ENCODE data around the gene NSUN3. TPM values are rescaled to one million over a fixed set of nuclear protein-coding genes. Genes with fewer than 3 reads are reported as not detected.

NSUN3 gene
- polyA plus RNA-seq, 1 donor: 14.6 TPM

DNA sequence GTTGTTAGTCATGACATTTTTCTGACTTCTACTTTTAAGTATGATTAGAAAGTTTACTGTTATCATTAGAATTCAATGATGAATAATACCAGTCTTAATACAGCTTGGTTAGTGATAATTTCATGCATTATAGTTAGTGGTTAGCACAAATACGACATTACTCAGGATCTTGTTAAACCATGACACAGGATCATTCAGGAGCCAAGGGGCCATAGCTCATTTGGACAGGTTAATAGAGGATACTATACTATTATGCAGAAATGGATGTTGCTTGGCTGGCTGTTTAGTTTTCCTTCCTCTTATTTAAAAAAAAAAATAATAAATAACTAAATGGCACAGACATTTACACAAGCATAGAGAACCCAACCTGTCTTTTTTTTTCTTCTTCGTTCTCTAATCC lies 55.5 kb downstream of the NSUN3 start:
- DNase-seq: no peak

DNA sequence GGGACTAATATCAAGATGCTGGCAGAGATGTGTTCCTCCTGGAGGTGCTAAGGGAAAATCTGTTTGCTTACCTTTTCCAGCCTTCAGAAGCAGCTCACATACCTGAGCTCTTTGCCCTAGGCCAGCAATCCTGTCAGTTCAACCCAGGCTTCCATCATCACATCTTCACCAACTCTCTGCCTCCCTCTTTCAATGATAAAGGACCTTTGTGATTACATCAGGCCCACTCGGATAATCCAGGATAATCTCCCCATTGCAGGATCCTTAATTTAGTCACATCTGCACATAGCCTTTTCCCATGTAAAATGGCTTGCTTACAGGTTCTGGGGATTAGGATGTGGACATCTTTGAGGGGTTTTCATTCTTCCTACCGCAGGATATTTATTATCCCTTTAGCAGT lies 58.3 kb downstream of the NSUN3 start:
- DNase-seq: no peak

DNA sequence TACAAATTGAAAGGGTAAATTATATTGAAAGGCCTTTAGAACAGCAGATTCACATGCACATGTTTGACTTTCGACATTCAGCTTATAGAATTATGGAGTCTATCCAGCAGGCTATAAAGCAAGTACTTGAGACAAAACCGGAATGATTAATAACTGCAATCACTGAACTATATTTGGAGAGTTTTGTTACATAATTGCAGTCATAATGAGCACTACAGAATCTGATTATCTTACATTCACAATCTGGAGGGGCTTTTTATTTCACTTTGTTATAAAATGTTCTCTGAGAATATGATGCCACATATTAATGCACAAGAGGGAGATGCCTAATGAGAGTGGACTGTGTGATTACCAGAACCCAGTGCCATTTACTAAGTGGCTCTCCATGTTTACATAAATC lies 64.3 kb downstream of the NSUN3 start:
- no peak for DNase-seq

DNA sequence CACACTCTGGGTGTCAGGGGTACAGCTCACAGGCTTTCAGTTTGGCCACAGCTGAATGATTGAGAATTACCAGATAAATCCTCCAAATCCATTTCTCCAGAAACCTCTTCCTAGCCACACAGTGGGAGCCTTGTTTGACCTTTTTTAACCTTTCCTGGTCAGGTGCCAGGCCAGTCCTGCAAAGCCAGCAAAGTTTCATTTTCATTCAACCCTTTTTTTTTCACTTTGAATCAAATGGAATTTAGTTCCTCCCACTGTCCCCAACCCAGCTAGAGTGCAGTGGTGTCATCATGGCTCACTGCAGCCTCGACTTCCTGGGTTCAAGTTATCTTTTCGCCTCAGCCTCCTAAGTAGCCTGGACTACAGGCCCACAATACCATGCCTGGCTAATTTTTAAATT lies 67.8 kb downstream of the NSUN3 start:
- no peak for DNase-seq

DNA sequence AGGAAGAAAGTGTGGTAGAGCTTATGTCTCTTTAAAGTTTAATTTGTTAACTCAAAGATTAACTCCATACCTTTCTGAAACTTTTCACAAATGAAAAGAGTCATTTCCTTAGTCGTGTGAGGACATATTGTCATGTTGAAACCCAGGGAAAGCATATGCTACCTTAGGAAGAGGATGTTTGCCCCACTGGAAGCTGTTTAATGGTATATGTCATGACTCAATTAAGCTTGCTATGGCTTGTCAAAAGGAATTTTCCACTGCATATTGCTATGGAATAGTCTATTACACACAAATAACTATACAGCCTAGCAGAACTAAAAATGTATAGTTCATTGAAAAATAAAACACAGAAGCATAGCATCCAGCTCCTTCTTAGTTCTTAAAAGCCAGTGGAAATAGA lies 69.9 kb downstream of the NSUN3 start:
- no peak for DNase-seq

DNA sequence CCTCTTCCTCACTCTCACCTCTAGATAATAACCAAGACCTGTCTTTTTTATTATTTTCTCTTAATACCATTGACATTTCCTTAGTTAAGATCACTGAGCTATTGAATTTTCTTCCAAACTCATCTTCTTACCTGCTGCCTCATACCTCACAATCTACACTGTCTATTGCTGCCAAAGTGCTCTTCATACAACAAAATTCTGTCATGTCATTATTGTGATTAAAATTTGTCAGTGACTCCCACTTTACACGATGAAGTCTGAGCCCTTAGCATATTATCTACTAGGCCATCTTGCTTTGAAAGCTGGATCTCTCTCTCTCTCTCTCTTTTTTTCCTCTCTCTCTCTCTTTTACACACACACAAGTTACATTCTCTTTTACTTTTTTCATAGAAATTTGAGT lies 73.3 kb downstream of the NSUN3 start:
- no peak for DNase-seq

DNA sequence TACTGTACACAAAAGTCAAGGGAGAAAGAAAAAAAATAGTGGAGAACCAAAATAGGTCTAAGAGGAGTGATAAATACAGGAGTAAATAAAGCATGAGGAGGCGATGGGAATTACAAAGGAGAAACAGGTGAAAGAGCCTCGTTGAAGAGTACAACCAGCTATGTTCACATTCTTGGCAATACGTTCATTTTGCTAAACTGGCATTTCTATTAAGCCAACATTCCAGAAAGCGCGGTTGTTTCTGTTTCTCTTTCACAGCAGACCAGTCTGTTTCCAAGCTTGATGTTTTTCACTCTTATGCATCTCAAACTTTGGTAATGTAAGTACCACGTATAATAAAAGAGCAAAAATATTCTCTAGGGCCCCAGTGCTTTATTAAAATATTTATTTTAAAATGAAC lies 74.5 kb downstream of the NSUN3 start:
- DNase-seq: no peak

DNA sequence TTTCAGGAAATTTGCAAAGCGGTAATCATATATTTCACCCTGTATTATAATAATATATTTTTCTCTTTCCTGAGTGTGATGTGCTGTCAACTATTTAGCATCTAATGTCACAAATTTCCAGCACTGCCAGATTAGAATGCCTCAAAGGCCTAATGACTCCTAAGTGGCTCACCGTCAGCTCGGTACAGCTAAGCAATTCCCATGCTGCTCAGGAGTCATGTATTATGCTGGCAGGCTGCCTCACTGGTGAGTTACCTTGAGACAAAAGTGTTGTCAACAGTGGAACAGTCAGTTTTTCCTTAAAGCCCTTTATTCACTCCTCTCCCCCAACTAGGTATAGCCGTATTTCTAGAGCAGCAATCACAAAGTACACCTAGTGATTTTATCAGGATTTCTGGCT lies 83.6 kb downstream of the NSUN3 start:
- DNase-seq: no peak

DNA sequence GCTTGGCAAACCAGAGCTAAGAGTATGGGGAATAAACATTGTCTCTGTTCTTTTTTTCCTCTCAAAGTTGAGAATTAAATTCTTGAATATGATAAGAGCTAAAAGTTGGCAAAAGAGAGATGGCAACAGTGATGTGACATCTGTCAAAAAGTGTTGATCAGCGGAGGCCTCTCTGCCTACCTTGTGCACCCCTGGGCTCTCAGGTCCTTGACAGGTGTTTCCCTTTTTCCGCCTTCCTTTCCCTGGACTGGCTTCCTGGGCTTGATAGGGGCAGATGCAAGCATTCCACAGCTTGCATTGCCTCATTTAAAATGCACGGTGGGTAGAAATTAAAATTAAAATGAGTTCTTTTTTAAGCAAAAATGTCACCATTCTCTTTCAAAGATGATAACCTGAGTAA lies 84.2 kb downstream of the NSUN3 start:
- no peak for DNase-seq

DNA sequence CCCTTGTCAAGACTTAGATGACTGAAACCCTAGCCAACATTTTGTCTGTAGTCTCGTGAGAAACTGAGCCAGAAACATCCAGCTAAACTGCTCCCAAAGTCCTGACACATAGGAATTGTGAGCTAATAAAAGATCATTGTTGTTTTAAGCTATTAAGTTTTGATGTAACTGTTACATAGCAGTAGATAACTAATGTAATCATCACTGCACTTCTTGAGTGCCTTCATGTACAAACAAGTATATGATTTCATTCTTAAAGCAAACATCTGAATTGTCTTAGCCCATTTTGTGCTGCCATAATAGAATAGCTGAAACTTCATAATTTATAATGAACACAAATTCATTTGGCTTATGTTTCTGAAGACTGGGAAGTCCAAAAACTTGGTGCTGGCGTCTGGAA lies 87.3 kb downstream of the NSUN3 start:
- no peak for DNase-seq

DNA sequence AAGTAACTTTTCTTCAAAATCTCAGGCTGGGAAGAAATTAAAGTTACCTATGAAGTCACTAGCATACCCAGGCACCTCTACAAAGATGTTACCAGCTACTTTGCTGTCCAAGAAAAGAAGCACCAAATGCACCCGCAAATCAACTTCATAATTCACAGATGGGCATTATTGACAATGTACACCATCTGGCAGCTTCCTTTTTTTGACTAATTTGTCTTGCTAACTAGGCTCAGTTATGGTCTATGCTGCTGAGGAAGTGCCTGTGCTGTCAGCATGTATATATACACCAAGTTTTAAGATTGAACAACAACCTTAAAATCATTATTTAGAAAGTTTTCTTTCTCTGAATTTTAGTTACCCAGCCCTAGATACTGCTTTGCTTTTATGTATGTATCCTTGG lies 93.8 kb downstream of the NSUN3 start:
- DNase-seq: no peak

DNA sequence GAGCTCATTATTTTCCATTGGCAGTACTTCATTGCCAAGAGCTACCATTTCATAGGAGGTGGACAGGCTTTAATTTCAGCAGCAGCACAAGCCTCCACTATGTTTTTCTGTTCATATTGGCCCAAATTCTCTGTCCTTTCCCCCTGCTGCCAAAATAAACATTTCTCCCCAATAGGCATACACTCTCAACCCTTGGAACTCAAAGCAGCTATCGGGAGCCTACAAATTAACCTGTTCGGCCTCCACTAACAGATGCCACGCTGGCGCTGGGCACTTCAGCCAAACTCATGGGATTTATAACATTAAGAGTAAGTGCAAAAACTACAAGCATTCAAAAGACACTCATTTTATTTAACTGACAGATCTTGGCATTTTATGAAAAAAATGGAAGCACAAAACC lies 95.7 kb downstream of the NSUN3 start:
- no peak for DNase-seq

DNA sequence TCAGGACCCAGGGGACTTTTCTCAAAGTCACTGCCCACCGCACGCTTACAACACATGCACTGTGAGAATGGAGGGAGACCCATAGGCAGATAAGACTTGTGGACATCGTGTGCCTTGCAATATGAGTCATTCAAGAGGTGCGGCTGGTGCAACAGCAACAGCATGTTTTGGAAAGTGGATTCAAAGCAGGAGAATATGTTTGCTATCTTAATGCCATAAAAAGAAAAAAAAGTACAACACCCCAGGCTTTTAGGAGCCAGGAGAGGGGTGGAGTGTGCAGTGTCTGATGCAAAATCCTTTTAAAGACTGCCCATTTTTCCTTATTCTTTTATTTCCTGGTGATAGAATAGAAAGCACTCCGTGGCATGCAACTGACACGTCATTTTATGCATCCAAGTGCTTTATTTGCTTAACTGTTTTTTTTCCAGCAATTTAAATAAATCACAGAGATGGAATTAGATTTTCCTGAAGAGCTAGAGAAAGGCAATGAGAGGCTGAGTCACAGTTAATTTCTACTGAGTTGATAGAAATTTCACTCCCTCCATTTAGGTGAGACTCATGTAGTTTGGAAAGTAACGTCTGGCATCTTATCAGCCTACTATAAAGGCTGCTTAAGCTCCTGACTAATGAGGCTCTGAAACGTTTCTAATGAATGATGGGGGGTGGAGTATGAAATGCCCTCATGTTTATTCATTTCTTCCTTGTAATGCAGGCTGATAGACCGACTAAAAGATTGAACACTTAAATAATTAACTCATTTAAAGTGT lies 96.4 kb downstream of the NSUN3 start:
- DNase-seq: no peak

DNA sequence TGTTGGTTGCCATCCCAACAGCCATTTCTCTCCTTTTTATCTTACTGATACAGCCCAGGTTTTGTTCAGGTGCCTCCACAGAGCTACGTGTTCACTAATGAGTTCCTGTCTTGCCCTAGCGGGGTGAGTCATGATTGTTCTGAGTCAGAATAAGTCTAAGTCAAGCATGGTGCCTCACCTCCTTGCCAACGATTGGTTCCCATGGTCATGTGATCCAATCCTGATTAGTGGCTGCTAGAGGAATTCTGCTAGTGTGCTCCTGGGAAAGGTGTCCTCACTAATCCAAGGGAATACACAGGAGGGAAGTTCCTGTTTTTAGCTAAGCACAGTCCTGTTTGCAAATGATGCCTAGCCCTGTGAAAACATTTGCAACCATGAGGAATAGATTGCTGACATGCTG lies 99.8 kb downstream of the NSUN3 start:
- no peak for DNase-seq

DNA sequence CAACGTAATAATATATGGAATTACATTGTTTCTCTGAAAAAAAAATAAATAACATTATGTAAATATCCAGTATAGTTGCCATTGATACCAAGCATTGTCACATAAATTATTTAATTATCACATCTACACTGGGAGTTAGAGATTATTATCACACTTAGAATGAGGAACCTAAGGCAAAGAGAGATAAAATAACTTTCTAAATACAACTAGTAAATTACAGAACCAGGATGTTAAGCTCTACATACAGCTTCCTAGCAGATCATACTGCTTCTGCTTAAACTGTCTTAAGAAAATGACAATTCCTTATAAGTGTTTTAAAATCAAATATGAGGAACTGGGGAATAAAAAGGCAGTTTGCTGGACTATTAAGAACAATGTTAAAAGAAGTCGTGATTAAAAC lies 104.5 kb downstream of the NSUN3 start:
- DNase-seq: no peak

DNA sequence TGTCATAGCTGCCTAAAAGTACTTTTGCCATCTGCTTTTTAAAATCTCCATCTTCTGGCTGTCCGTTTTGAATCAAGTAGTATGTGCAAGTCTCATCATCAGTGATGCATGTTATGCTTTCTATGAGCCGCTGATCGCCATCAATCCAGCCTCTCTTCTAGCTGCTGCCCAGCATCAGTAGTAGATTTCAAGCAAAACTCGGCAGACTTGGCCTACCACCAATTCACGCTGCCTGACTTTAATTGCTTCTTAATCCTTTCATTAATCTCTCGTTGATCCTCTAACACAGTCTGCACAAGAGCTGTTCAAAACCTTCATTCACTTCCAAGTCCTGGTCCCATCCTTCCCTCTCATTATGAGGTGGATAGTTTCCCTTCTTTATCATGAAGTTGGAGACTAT lies 104.9 kb downstream of the NSUN3 start:
- DNase-seq: no peak

DNA sequence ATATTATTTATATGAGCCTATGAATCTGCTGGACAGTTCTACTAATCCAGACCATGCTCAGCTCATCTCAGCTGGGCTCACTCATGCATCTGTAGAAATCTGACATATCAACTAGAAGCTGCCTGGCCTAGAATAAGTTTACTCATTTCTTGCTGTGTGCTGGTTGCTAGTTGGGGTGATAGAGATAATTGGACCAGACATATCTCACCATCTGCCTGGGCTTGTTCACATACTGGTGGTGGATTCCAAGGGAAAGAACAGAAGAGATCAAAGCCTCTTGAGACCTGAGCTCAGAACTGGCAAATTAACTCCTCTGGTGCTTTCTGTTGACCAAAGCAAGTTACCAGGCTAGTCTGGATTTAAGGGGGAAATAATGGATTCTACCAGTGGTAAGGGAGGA lies 109.1 kb downstream of the NSUN3 start:
- no peak for DNase-seq

DNA sequence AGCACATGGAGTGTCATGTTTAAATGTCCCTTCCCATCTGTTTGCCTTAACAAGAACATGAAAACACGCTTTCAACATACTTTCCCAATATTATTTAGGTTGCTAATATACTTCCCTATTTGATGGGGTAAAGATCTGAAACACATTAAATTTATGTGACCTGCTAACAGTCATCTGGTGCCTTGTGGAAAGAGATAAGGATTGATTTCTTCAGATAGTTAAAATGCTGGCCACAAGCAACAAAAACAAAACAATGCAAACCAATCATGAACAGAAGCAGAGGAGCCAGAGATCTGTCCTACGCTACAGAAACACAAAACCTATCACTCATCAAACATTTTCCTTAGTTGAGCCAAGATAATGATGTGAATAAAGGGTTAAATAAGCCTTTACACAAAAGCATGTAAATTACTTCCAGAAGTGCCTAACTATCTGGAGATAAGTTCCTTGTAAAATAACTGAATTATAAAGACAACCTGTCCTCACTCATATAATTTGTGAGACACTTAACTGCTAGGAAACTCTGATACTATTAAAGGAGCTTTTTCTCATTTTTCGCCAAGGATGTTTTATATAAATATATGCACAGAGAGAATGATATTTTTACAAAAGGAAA lies 109.9 kb downstream of the NSUN3 start:
- no peak for DNase-seq

DNA sequence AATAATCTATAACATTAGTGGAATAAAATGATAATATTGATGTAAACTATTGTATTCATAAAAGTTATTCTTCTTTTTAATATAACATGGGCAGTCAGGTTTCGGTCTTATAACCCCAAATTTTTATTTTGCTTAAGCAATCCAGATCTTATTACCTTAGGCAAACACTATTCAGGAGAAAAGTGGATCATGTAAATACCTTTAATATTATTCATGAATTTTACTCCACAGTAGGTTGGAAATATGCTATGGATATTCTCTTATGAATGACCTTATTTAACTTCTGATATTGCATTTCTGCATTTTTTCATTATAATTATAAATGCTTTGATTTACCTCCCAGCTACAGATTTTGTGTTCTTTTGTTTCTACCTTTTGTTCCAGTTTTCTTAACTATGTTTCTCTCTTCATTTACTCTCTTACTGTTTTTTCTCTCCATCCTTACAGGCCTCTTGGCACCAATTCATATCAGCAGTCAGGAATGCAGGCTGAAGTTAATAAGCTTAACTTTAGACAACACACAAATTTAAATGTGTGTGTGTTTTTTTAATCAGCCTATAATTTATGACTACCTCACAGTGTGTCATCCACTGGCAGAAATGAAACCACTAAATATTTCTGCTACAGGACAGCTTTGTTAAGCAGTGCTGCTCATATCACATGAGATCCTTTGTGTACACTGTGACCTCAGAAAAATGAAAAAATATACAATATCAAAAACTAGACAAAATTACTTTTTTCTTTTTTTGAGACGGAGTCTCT lies 111.0 kb downstream of the NSUN3 start:
- no peak for DNase-seq

DNA sequence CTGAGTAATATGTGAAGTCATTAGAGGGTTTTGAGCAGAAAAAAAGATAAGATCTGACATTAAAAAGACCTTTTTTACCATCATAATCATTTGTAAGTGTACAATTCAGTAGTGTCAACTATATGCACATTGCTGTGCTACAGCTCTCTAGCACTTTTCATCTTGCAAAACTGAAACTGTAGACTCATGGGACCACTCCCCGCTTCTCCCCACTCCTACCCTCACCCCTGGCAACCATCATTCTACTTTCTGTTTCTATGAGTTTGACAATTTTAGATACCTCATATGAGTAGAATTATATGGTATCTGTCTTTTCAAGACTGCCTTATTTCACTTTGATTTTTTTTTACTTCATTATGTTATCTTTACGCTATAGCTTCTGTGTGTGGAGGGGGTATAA lies 112.8 kb downstream of the NSUN3 start:
- no peak for DNase-seq

DNA sequence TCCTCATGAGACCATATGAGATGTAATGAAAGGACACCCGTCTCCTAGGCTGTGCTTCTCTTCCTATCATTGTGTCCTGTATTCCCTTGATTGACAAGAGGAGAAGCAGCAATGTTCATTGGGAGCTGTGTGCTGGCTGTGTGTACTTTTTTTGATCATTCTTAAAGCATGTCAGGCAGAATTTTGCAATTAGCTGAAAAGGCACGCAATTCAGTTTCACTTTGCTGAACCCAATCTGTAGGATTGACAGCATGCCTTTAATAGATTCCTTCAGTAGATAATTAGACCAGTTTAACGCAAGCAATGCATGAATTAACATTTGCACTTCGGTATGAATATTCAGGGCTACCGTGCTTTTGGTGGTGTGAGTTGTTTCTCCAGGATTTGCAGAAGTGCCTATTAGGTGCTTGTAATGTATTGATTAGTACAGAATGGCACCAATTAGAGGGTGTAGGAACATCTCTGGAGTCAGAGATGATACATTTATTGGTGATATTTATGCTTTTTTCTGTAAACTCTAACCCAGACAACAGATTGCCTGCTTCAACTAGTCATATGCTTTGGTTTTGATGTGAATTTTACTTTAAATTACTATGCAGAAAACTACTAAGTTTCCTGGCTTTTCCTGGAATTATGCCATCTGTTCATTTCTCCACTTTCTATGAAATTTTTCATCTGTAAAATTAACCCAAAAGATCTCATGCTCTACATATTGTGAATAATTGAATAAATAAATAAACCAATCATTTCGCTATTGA lies 114.3 kb downstream of the NSUN3 start:
- DNase-seq: no peak

Measured in left kidney (tissue), 2 donors.